Adrenal gland (tissue), 5 donors: Measurements from ENCODE around the gene ACE.

Experiments used
- CTCF ChIP-seq, 6 experiments: fragments of 450-650 bp in 4 of 6; fragments of 200-600 bp in 2 of 6; sonication (generic) in 1 of 6; IDR thresholded peaks; 1 replicate in 5 of 6; 2 replicates in 1 of 6; pipeline versions ENCODE4 v1.5.1 to v1.8.0; 2016 to 2021; ENCODE audit warnings: antibody characterized with exemption in 6 of 6, mild to moderate bottlenecking in 2 of 6, moderate library complexity in 1 of 6
- POLR2A ChIP-seq, 2 donors: fragments of 450-650 bp; IDR thresholded peaks; one replicate each; pipeline ENCODE4 v1.6.1; 2017; ENCODE audit warnings: antibody characterized with exemption in 2 of 2, mild to moderate bottlenecking in 2 of 2, moderate library complexity in 1 of 2
- donor health status: DM: no; HTN: no; CAD: no.

- TF ChIP-seq CTCF (IDR thresholded peaks at IDR 0.05) (no peak), POLR2A (IDR thresholded peaks at IDR 0.05) (no peak)
Observed at GRCh38 chr17:63498626-63499195, 21.9 kb downstream of the ACE start.
